Skeletal muscle tissue (tissue), 4 donors: ENCODE data around the gene KLHDC1. TPM values are rescaled to one million over a fixed set of nuclear protein-coding genes. Genes with fewer than 3 reads are reported as not detected.
"Not testable (repeated sequence)": the region's sequence is repeated elsewhere in the genome, so short reads cannot be mapped to it uniquely, and the experiment has no call there.

Experiments used
- H3K27ac ChIP-seq: one replicate; pipeline ENCODE4 v1.7.0; 2013; ENCODE audit warnings: mild to moderate bottlenecking, low read depth, low read length, inconsistent platforms
- H3K27me3 ChIP-seq, 3 donors: one replicate each; pipeline ENCODE4 v1.7.0; 2013; ENCODE audit warnings: low read length in 3 of 3; ENCODE audit not compliant: control insufficient read depth in 3 of 3, insufficient read depth in 3 of 3
- H3K36me3 ChIP-seq, 3 donors: one replicate each; pipeline ENCODE4 v1.7.0; 2013; ENCODE audit warnings: low read length in 3 of 3; ENCODE audit not compliant: control insufficient read depth in 3 of 3, insufficient read depth in 3 of 3
- H3K4me1 ChIP-seq, 3 donors: one replicate each; pipeline ENCODE4 v1.7.0; 2013; ENCODE audit warnings: low read length in 3 of 3, mild to moderate bottlenecking in 3 of 3; ENCODE audit not compliant: control insufficient read depth in 3 of 3, insufficient read depth in 3 of 3
- H3K4me3 ChIP-seq, 3 donors: one replicate each; pipeline ENCODE4 v1.7.0; 2013; ENCODE audit warnings: low read length in 3 of 3
- H3K9ac ChIP-seq, 3 donors: one replicate each; pipeline ENCODE4 v1.7.0; 2013; ENCODE audit warnings: low read length in 3 of 3, mild to moderate bottlenecking in 3 of 3, moderate library complexity in 2 of 3, low read depth in 1 of 3
- H3K9me3 ChIP-seq, 3 donors: one replicate each; pipeline ENCODE4 v1.7.0; 2013; ENCODE audit warnings: low read length in 3 of 3; ENCODE audit not compliant: control insufficient read depth in 3 of 3
- total RNA-seq: library from RNA; depleted of rRNA; stranded (reverse); fragments of >200 nt; gene quantifications from one replicate; pipeline ENCODE4 v1.2.3, GENCODE V29; 2014
- donor health status: Osteomylitis.

Gene KLHDC1
- total RNA-seq, 1 donor from 2014 or later, result 20.9 TPM

- no peaks in the 10 kb centered on the region for H3K27me3 ChIP-seq
- H3K36me3 ChIP-seq, result peaks cover 3 to 18% (median 13%) of the 10 kb centered on the region in 3 donors
- no peaks in the 10 kb centered on the region for H3K9me3 ChIP-seq
- H3K4me1 ChIP-seq, result no peaks in the 10 kb centered on the region
- H3K9ac ChIP-seq, result no peak overlapping the region
- H3K27ac ChIP-seq, result no peak overlapping the region
- H3K4me3 ChIP-seq, result no peak overlapping the region
Observed at GRCh38 chr14:49720744-49721143, 27.8 kb downstream of the KLHDC1 start.

GRCh38 chr14:49721733-49722435 is 29.0 kb downstream of the KLHDC1 start:
- peaks cover 7 to 25% (median 21%) of the 10 kb centered on the region in 3 donors for H3K36me3 ChIP-seq
- H3K9me3 ChIP-seq, H3K4me3 ChIP-seq, H3K27me3 ChIP-seq, H3K4me1 ChIP-seq, H3K9ac ChIP-seq, H3K27ac ChIP-seq: not testable (repeated sequence)

DNA sequence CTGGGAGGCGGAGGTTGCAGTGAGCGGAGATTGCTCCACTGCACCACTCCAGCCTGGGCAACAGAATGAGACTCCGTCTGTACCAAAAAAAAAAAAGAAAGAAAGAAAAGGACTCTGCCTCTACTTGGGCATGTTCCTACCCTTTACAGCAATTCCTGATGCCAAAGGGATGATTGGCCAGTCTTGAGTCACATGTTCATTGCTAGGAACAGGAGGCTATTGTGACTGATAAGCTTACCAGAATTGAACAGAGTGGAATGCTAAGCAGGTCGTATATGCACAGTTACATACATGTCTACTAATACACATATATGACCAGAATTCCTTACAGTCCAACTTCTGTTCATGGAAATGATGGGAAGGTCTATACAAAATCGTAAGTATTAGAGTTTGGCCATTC is 34.3 kb downstream of the KLHDC1 start:
- H3K9me3 ChIP-seq, result no peaks in the 10 kb centered on the region
- H3K9ac ChIP-seq, result no peak overlapping the region
- no peaks in the 10 kb centered on the region for H3K27me3 ChIP-seq
- no peak overlapping the region for H3K27ac ChIP-seq
- H3K36me3 ChIP-seq, result peaks cover 4 to 35% (median 27%) of the 10 kb centered on the region in 3 donors
- H3K4me1 ChIP-seq, result no peaks in the 10 kb centered on the region
- no peak overlapping the region for H3K4me3 ChIP-seq

- H3K9me3 ChIP-seq, result no peaks in the 10 kb centered on the region
- H3K36me3 ChIP-seq, result peaks cover 0 to 31% (median 19%) of the 10 kb centered on the region in 3 donors
- H3K27me3 ChIP-seq, result no peaks in the 10 kb centered on the region
Observed at GRCh38 chr14:49732896-49733295, 40.0 kb downstream of the KLHDC1 start.

DNA sequence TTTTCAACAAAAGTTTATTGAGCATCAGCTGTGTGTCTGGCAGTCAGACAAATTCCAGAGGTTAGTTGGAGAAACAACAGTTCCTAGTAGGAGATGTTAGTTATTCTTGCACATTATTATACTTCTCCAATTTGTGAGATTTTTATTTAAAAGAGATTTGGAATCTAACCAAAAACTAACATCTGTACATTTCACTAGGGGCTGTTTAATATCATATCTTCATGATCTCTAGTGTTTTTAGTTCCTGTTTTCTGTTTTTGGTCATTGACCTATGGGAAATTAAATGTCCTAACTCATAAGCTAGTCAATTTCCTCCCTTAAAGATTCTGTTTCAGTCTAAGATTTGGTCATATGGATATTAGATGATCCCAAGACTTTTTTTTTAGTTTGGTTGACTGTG is 40.9 kb downstream of the KLHDC1 start:
- Histone ChIP-seq H3K9me3 (no peaks in the 10 kb centered on the region), H3K9ac (no peak overlapping the region), H3K4me1 (no peaks in the 10 kb centered on the region), H3K27ac (no peak overlapping the region), H3K36me3 (peaks cover 0 to 23% (median 17%) of the 10 kb centered on the region in 3 donors), H3K4me3 (no peak overlapping the region), H3K27me3 (no peaks in the 10 kb centered on the region)

More at GRCh38 chr14:49732896-49733295, 40.0 kb downstream of the KLHDC1 start:
- Histone ChIP-seq H3K4me3 (no peak overlapping the region), H3K9ac (no peak overlapping the region), H3K4me1 (no peaks in the 10 kb centered on the region), H3K27ac (no peak overlapping the region)

DNA sequence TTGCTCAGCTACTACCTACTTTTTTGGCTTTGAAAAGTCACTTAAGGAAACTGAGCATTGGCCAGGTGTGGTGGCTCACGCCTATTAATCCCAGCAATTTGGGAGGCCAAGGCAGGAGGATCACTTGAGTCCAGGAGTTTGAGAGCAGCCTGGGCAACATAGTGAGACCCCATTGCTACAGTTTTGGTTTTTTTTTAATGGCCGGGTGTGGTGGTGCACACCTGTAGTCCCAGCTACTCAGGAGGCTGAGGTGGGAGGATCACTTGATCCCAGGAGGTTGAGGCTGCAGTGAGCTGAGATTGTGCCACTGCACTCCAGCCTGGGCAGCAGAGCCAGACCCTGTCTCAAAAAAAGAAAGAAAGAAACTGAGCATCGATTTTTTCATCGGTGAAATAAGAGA is 42.7 kb downstream of the KLHDC1 start:
- H3K27ac ChIP-seq, H3K9ac ChIP-seq, H3K4me3 ChIP-seq, H3K9me3 ChIP-seq, H3K27me3 ChIP-seq, H3K4me1 ChIP-seq: not testable (repeated sequence)
- peaks cover 3 to 24% (median 8%) of the 10 kb centered on the region in 3 donors for H3K36me3 ChIP-seq

DNA sequence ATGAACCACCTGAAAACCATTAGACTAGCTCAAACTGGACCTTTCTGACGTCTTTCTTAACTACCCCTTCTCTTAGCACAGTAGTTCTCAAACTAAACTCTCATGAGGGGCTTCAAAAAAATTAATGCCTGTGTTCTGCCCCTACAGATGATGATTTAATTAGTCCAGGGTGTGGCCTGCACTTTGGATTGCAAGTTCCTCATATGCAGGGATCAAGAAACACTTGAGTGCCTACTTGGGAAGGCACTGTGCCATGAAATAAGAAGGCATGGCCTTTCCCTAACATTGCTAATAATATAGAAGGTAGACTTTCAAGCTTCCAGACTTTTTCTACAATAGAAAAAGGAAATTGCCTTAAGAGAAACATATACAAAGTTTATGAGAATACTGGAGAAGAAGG is 52.3 kb downstream of the KLHDC1 start:
- H3K27ac ChIP-seq, result no peak overlapping the region
- no peak overlapping the region for H3K4me3 ChIP-seq
- no peaks in the 10 kb centered on the region for H3K9me3 ChIP-seq
- no peak overlapping the region for H3K9ac ChIP-seq
- H3K36me3 ChIP-seq, result peaks cover 10 to 40% (median 35%) of the 10 kb centered on the region in 3 donors
- H3K27me3 ChIP-seq, result no peaks in the 10 kb centered on the region
- H3K4me1 ChIP-seq, result no peaks in the 10 kb centered on the region

GRCh38 chr14:49746476-49746875 is 53.6 kb downstream of the KLHDC1 start:
- not testable (repeated sequence) for H3K27ac ChIP-seq, H3K27me3 ChIP-seq, H3K4me1 ChIP-seq, H3K9me3 ChIP-seq, H3K9ac ChIP-seq, H3K4me3 ChIP-seq
- peaks cover 6 to 34% (median 31%) of the 10 kb centered on the region in 3 donors for H3K36me3 ChIP-seq

DNA sequence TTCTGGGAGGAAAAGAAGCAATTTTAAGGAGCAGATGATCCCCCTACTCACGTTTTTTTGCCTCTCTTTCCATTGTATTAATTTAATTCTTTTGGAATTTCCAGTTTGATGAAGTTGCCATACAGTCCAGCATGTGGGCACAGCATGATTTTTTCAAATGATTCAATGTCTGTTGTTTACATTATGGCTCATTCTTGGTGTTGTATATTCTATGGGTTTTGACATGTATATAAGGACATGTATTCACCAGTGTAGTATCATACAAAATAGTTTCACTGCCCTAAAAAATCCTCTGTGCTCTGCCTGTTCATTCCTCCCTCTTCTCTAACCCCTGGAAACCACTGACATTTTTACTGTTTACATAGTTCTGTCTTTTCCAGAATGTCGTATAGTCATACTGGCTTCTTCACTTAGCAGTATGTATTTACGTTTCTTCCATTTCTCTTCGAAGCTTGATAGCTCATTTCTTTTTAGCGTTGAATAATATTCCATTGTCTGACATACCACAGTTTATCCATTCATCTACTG is 61.7 kb downstream of the KLHDC1 start:
- Histone ChIP-seq H3K9me3 (no peaks in the 10 kb centered on the region), H3K4me1 (no peaks in the 10 kb centered on the region), H3K27me3 (no peaks in the 10 kb centered on the region), H3K4me3 (no peak overlapping the region), H3K36me3 (peaks cover 2 to 5% (median 3%) of the 10 kb centered on the region in 3 donors), H3K27ac (no peak overlapping the region), H3K9ac (no peak overlapping the region)

DNA sequence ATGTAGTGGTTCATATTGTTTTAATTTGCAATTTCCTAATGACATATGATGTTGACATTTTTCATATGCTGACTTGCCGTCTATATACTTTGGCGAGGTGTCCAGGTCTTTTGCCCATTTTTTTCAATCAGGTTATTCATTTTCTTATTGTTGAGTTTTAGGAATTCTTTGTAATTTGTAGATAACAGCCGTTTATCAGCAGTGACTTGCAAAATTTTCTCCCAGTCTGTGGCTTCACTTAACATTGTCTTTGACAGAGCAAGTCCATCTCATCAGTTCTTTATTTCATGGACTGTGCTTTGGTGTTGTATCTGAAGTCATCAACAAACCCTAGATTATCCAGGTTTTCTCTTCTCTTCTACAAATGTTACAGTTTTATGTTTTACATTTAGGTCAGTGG is 62.5 kb downstream of the KLHDC1 start:
- H3K27me3 ChIP-seq, result no peaks in the 10 kb centered on the region
- no peaks in the 10 kb centered on the region for H3K9me3 ChIP-seq
- no peak overlapping the region for H3K27ac ChIP-seq
- no peak overlapping the region for H3K9ac ChIP-seq
- H3K4me1 ChIP-seq, result no peaks in the 10 kb centered on the region
- H3K4me3 ChIP-seq, result no peak overlapping the region
- peaks cover 0 to 2% (median 2%) of the 10 kb centered on the region in 3 donors for H3K36me3 ChIP-seq
